Mammary microvascular endothelial cell (primary cell): Measurements from ENCODE around the gene XRN2. TPM values are rescaled to one million over a fixed set of nuclear protein-coding genes. Genes with fewer than 3 reads are reported as not detected.

Experiments
- total RNA-seq: library from RNA; depleted of rRNA; stranded (reverse); fragments of >200 nt; gene quantifications from 2 replicates; pipeline ENCODE4 v1.2.3, GENCODE V29; 2015

Gene XRN2, protein sequence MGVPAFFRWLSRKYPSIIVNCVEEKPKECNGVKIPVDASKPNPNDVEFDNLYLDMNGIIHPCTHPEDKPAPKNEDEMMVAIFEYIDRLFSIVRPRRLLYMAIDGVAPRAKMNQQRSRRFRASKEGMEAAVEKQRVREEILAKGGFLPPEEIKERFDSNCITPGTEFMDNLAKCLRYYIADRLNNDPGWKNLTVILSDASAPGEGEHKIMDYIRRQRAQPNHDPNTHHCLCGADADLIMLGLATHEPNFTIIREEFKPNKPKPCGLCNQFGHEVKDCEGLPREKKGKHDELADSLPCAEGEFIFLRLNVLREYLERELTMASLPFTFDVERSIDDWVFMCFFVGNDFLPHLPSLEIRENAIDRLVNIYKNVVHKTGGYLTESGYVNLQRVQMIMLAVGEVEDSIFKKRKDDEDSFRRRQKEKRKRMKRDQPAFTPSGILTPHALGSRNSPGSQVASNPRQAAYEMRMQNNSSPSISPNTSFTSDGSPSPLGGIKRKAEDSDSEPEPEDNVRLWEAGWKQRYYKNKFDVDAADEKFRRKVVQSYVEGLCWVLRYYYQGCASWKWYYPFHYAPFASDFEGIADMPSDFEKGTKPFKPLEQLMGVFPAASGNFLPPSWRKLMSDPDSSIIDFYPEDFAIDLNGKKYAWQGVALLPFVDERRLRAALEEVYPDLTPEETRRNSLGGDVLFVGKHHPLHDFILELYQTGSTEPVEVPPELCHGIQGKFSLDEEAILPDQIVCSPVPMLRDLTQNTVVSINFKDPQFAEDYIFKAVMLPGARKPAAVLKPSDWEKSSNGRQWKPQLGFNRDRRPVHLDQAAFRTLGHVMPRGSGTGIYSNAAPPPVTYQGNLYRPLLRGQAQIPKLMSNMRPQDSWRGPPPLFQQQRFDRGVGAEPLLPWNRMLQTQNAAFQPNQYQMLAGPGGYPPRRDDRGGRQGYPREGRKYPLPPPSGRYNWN
- total RNA-seq: 74.1 and 77.1 TPM in 2 replicates

DNA sequence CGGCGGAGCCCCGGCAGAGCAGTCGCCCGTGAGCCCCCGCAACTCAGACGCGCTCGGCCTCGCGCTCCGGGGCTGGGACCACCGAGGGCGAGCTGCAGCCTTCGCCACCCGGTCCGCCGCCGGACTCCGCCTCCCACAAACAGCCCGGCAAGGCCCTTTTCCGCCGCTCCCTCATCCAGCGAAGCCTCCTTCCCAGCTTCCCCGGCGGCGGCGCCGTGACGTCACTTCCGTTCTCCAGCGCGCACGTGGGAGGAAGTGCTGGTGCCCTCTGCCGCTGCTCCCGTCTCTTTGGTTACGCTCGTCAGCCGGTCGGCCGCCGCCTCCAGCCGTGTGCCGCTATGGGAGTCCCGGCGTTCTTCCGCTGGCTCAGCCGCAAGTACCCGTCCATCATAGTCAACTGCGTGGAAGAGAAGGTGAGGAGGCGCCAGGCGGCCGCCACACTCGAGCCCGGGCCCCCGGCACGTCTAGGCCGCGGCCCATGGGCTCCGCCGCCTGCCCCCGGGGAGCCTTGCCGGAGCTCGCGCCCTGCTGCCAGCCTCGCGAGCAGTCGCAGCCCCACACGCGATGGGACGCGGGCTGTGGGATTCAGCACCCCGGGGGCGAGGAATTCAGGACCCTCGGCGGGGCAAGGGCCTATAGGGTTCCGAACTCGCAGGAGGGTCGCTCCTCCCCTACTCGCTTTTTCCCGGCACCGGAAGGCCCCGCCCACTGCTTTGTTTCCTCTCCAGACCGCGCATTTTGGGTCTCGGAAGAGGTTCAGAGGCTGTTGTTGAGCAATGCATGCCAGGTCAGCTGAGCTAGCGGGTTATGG lies at the start of gene XRN2:
Gene XRN2, plus strand, starts transcription at position 271 of the 811 bp plus-strand sequence. Its CDS starts 68 bp downstream, at position 339.

DNA sequence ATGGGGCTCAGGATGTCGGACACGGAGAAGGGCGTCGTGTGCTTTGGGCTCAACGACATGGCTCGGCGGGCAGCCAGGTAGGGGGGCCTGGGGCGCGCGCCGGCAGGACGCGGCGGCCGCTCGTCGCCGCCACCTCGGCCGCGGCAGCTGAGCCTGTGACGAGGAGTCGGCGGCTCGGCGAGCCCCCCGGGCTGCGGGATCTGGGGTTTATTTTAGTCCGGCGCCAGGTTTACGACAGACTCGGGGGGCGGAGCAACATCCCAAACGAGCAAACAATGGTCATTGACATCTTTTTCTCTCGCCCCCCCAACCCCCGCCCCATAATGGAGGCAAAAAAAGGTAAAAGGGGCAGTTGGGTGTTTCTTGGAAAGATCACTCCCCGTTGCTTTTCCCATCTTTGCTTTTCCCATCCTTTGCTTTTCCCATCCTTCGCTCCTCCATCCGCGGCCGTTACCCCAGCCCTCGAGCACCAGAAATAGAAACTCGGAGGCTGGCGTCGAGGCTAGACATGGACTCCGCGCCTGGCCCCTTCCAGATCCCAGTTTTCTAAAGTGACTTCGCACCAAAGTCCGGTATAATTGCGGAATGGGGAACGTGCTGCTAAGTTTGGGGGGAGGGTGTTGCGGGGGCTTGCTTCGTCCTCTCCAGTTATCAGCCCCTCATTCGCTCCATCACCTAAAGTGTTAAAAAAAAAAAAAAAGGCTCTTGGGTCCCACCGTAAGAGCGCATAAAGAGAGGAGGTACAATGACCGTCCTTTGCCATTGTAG lies 94.4 kb downstream of the XRN2 start, which contains the start of gene NKX2-4:
Gene NKX2-4, minus strand, starts transcription at position 186 of the 768 bp plus-strand sequence. Its CDS starts 127 bp downstream, at position 59.

Other genes with a start within 250 kb of the XRN2 start
- not detected in 2 replicates for gene LINC00237, start 197.0 kb upstream of the XRN2 start, total RNA-seq
- gene KIZ, start 177.2 kb upstream of the XRN2 start, total RNA-seq: 3.6 and 4.3 TPM in 2 replicates
- gene NKX2-4, start 94.2 kb downstream of the XRN2 start, total RNA-seq: not detected in 2 replicates
- not detected in 2 replicates for gene NKX2-2, start 210.7 kb downstream of the XRN2 start, total RNA-seq